ENCODE data around the gene PRR5L.

The PRR5L gene

DNA sequence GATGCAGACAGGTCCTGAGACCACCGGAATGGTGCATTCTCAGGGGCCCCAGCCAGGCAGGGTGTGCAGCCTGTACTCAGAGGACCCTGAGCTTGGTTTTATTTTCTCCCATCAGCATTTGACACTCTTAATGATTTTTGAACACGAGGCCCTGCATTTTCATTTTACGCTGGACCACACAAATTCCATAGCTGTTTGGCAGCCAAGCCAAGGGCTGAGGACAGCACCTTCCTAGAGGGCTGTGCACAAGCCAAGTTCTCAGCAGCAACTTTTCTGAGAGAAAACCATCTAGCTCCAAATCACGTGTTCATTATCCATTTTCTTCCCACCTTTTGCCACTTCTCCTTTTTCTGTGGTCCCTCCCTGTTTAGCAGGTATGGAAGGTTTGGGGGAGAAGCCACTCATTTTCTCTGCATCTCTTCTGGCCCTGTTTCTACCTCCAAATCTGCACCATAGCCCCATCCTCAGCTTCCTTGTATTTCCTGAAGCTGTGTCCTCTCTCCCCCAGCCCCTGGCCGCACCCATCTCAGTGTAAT is 153.5 kb downstream of the PRR5L start:
- H3K9me2 ChIP-seq (replicated peaks; ENCODE audit: insufficient read depth, low read length) = no peaks in the 10 kb centered on the region
- no peak overlapping the region for H3K4me3 ChIP-seq (ENCODE audit: insufficient read depth, low read length, poor library complexity, severe bottlenecking)
- no peak overlapping the region for H3K4me2 ChIP-seq (ENCODE audit: low read depth, low read length, poor library complexity, severe bottlenecking)
- no peak overlapping the region for H2AFZ ChIP-seq (ENCODE audit: low read depth, low read length, severe bottlenecking)
- no peak for TF ChIP-seq EZH2phosphoT487 (conservative IDR thresholded peaks at IDR 0.05; ENCODE audit: low read length)
- TF ChIP-seq, protein P1, sequence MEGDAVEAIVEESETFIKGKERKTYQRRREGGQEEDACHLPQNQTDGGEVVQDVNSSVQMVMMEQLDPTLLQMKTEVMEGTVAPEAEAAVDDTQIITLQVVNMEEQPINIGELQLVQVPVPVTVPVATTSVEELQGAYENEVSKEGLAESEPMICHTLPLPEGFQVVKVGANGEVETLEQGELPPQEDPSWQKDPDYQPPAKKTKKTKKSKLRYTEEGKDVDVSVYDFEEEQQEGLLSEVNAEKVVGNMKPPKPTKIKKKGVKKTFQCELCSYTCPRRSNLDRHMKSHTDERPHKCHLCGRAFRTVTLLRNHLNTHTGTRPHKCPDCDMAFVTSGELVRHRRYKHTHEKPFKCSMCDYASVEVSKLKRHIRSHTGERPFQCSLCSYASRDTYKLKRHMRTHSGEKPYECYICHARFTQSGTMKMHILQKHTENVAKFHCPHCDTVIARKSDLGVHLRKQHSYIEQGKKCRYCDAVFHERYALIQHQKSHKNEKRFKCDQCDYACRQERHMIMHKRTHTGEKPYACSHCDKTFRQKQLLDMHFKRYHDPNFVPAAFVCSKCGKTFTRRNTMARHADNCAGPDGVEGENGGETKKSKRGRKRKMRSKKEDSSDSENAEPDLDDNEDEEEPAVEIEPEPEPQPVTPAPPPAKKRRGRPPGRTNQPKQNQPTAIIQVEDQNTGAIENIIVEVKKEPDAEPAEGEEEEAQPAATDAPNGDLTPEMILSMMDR (IDR thresholded peaks at IDR 0.05; ENCODE audit: insufficient read depth, low read length, poor library complexity, severe bottlenecking) = no peak
- H3K27ac ChIP-seq (ENCODE audit: low read depth, low read length) = no peak overlapping the region
- H3K79me2 ChIP-seq (ENCODE audit: insufficient read depth, low read length) = no peaks in the 10 kb centered on the region
- H3K36me3 ChIP-seq (ENCODE audit: low read length) = no peaks in the 10 kb centered on the region
- H3K9me3 ChIP-seq (ENCODE audit: insufficient read depth, low read length) = no peaks in the 10 kb centered on the region
- H3K9ac ChIP-seq (ENCODE audit: low read length) = no peak overlapping the region
- no peaks in the 10 kb centered on the region for H3F3A ChIP-seq (ENCODE audit: insufficient read depth)
- H4K20me1 ChIP-seq (ENCODE audit: low read depth, low read length) = no peaks in the 10 kb centered on the region
- H3K27me3 ChIP-seq (ENCODE audit: low read length) = no peaks in the 10 kb centered on the region

DNA sequence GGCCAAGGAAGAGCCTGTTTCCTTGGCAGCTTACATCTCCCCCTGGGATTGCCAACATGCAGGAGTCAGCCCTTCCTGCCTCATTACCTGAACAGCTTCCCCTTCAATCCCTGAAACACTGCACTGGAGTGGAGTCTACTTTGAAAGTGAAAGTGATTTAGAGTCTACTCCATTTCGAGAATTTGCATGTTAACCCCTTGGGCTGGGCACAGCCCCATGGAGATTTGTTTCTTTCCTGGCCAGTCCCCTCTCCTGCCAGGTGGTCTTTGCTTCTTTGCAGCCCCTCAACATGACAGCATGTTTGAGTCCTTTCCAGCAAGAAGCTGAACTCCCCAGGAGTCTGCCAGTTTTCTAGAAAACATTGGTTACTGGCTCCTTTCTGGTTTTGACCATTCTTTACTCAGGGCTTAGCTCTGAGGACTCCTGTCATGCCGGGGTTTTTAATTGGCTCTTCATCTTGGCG is 154.1 kb downstream of the PRR5L start:
- Histone ChIP-seq H3K27ac (ENCODE audit: low read depth, low read length) (no peak overlapping the region), H3K9ac (ENCODE audit: low read length) (no peak overlapping the region), H3K4me3 (ENCODE audit: insufficient read depth, low read length, poor library complexity, severe bottlenecking) (no peak overlapping the region), H3K36me3 (ENCODE audit: low read length) (no peaks in the 10 kb centered on the region), H3F3A (ENCODE audit: insufficient read depth) (no peaks in the 10 kb centered on the region), H3K4me2 (ENCODE audit: low read depth, low read length, poor library complexity, severe bottlenecking) (no peak overlapping the region), H2AFZ (ENCODE audit: low read depth, low read length, severe bottlenecking) (no peak overlapping the region), H3K9me2 (replicated peaks; ENCODE audit: insufficient read depth, low read length) (no peaks in the 10 kb centered on the region), H4K20me1 (ENCODE audit: low read depth, low read length) (no peaks in the 10 kb centered on the region), H3K27me3 (ENCODE audit: low read length) (no peaks in the 10 kb centered on the region), H3K79me2 (ENCODE audit: insufficient read depth, low read length) (no peaks in the 10 kb centered on the region), H3K9me3 (ENCODE audit: insufficient read depth, low read length) (no peaks in the 10 kb centered on the region)
- TF ChIP-seq, protein P1 (IDR thresholded peaks at IDR 0.05; ENCODE audit: insufficient read depth, low read length, poor library complexity, severe bottlenecking) = no peak
- TF ChIP-seq EZH2phosphoT487 (conservative IDR thresholded peaks at IDR 0.05; ENCODE audit: low read length) = no peak

DNA sequence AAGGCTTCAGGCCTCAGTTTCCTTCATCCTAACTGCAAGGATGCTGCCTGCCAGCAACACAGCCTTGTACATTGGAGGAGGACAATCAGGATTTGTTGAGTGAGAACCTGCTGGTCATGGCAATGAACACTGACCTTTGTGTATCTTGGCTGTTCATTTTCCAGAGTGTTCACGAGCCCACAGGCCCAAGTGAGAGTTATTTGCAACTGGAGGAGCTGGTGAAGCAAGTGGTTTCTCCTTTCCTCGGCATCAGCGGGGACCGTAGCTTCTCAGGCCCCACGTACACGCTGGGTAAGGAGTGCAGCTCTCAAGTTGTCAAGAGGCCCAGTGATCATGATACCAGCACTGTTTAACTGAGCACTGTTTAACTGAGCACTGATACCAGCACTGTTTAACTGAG is 155.0 kb downstream of the PRR5L start:
- no peak overlapping the region for H3K4me2 ChIP-seq (ENCODE audit: low read depth, low read length, poor library complexity, severe bottlenecking)
- H3F3A ChIP-seq (ENCODE audit: insufficient read depth) = no peaks in the 10 kb centered on the region
- H3K36me3 ChIP-seq (ENCODE audit: low read length) = no peaks in the 10 kb centered on the region
- H3K9me3 ChIP-seq (ENCODE audit: insufficient read depth, low read length) = no peaks in the 10 kb centered on the region
- H3K79me2 ChIP-seq (ENCODE audit: insufficient read depth, low read length) = no peaks in the 10 kb centered on the region
- no peaks in the 10 kb centered on the region for H4K20me1 ChIP-seq (ENCODE audit: low read depth, low read length)
- H2AFZ ChIP-seq (ENCODE audit: low read depth, low read length, severe bottlenecking) = no peak overlapping the region
- no peak overlapping the region for H3K4me3 ChIP-seq (ENCODE audit: insufficient read depth, low read length, poor library complexity, severe bottlenecking)
- no peaks in the 10 kb centered on the region for H3K27me3 ChIP-seq (ENCODE audit: low read length)
- no peak for TF ChIP-seq EZH2phosphoT487 (conservative IDR thresholded peaks at IDR 0.05; ENCODE audit: low read length)
- TF ChIP-seq, protein P1 (IDR thresholded peaks at IDR 0.05; ENCODE audit: insufficient read depth, low read length, poor library complexity, severe bottlenecking) = no peak
- H3K9me2 ChIP-seq (replicated peaks; ENCODE audit: insufficient read depth, low read length) = no peaks in the 10 kb centered on the region
- H3K9ac ChIP-seq (ENCODE audit: low read length) = no peak overlapping the region
- no peak overlapping the region for H3K27ac ChIP-seq (ENCODE audit: low read depth, low read length)

All from SU-DHL-6 (cell line).